Hepatic stellate cell (primary cell): ENCODE results near the gene FREM3.
"Not testable (repeated sequence)": the region's sequence is repeated elsewhere in the genome, so short reads cannot be mapped to it uniquely, and the experiment has no call there.

Experiments
- DNase-seq: peaks from one replicate; pipeline ENCODE4 v3.0.0; 2011; ENCODE audit warnings: low spot score

Gene FREM3

GRCh38 chr4:143700416-143701352 is at the start of gene FREM3:
TSS of gene FREM3 (minus strand) at chr4:143700675. CDS start at chr4:143700675, 0 bp downstream.
- DNase-seq, result no peak

GRCh38 chr4:143745874-143746273 is 45.4 kb upstream of the FREM3 start:
- DNase-seq, result no peak

GRCh38 chr4:143743591-143743990 is 43.1 kb upstream of the FREM3 start:
- no peak for DNase-seq

- no peak for DNase-seq
Observed at GRCh38 chr4:143742834-143743233, 42.4 kb upstream of the FREM3 start.

GRCh38 chr4:143736861-143737260 is 36.4 kb upstream of the FREM3 start:
- DNase-seq, result no peak

- DNase-seq, result not testable (repeated sequence)
Observed at GRCh38 chr4:143736061-143736460, 35.6 kb upstream of the FREM3 start.

- no peak for DNase-seq
Observed at GRCh38 chr4:143728166-143728565, 27.7 kb upstream of the FREM3 start.

- DNase-seq, result no peak
Observed at GRCh38 chr4:143726714-143727113, 26.2 kb upstream of the FREM3 start.

- no peak for DNase-seq
Observed at GRCh38 chr4:143721317-143721716, 20.8 kb upstream of the FREM3 start.

GRCh38 chr4:143718748-143719147 is 18.3 kb upstream of the FREM3 start:
- DNase-seq, result not testable (repeated sequence)

- no peak for DNase-seq
Observed at GRCh38 chr4:143713955-143714625, 13.6 kb upstream of the FREM3 start.

- no peak for DNase-seq
Observed at GRCh38 chr4:143713553-143713952, 13.1 kb upstream of the FREM3 start.

GRCh38 chr4:143712155-143712550 is 11.7 kb upstream of the FREM3 start:
- DNase-seq, result no peak

- no peak for DNase-seq
Observed at GRCh38 chr4:143711543-143712154, 11.2 kb upstream of the FREM3 start.

- DNase-seq, result no peak
Observed at GRCh38 chr4:143701365-143701764, 890 bp upstream of the FREM3 start.

- DNase-seq, result no peak
Observed at GRCh38 chr4:143700046-143700415, 444 bp downstream of the FREM3 start.

- DNase-seq, result no peak
Observed at GRCh38 chr4:143699331-143700045, 987 bp downstream of the FREM3 start.

- DNase-seq, result no peak
Observed at GRCh38 chr4:143693856-143694255, 6.6 kb downstream of the FREM3 start.

GRCh38 chr4:143692241-143692640 is 8.2 kb downstream of the FREM3 start:
- no peak for DNase-seq

- DNase-seq, result no peak
Observed at GRCh38 chr4:143679434-143679833, 21.0 kb downstream of the FREM3 start.

GRCh38 chr4:143673629-143674028 is 26.8 kb downstream of the FREM3 start:
- DNase-seq, result not testable (repeated sequence)

- no peak for DNase-seq
Observed at GRCh38 chr4:143668930-143669552, 31.4 kb downstream of the FREM3 start.
